H54 (cell line): ENCODE measurements around the gene MAPK8IP2.
"Not testable (repeated sequence)": the region's sequence is repeated elsewhere in the genome, so short reads cannot be mapped to it uniquely, and the experiment has no call there.

Experiments used
- DNase-seq: peaks from one replicate; pipeline ENCODE4 v3.0.0; 2011; ENCODE audit warnings: low spot score, mixed read lengths; ENCODE audit not compliant: insufficient read length
- FAIRE-seq: peaks from 3 replicates; lab custom pipeline; 2011; peaks lifted over from hg19 to GRCh38; lab: Jason Lieb, UNC
- POLR2A ChIP-seq: IDR thresholded peaks from 2 replicates; pipeline ENCODE4 v1.6.1; 2011; ENCODE audit warnings: low read depth, mild to moderate bottlenecking, low read length

Gene MAPK8IP2

GRCh38 chr22:50597097-50597496, 3.5 kb upstream of the MAPK8IP2 start:
- no peak for TF ChIP-seq POLR2A
- FAIRE-seq (no peak), DNase-seq (no peak)

- FAIRE-seq (no peak), DNase-seq (peak; percentile 65)
- no peak for TF ChIP-seq POLR2A
Observed at GRCh38 chr22:50599816-50600455, 657 bp upstream of the MAPK8IP2 start.

- TF ChIP-seq POLR2A, result no peak
- no peak for FAIRE-seq
- no peak for DNase-seq
Observed at GRCh38 chr22:50600967-50601668, 525 bp downstream of the MAPK8IP2 start.

- no peak for DNase-seq
- TF ChIP-seq POLR2A, result no peak
Observed at GRCh38 chr22:50601669-50602337, 1.2 kb downstream of the MAPK8IP2 start.

GRCh38 chr22:50602338-50602700, 1.7 kb downstream of the MAPK8IP2 start:
- FAIRE-seq (no peak), DNase-seq (no peak)
- no peak for TF ChIP-seq POLR2A

More at GRCh38 chr22:50601669-50602337, 1.2 kb downstream of the MAPK8IP2 start:
- FAIRE-seq, result no peak

GRCh38 chr22:50603511-50604255, 3.1 kb downstream of the MAPK8IP2 start:
- DNase-seq (no peak), FAIRE-seq (no peak)
- no peak for TF ChIP-seq POLR2A

- FAIRE-seq (no peak), DNase-seq (no peak)
- TF ChIP-seq POLR2A, result no peak
Observed at GRCh38 chr22:50604256-50605001, 3.8 kb downstream of the MAPK8IP2 start.

GRCh38 chr22:50605002-50605612, 4.5 kb downstream of the MAPK8IP2 start:
- FAIRE-seq, result no peak
- no peak for TF ChIP-seq POLR2A

GRCh38 chr22:50605613-50606074, 5.1 kb downstream of the MAPK8IP2 start:
- TF ChIP-seq POLR2A, result no peak
- FAIRE-seq (no peak), DNase-seq (no peak)

More at GRCh38 chr22:50605002-50605612, 4.5 kb downstream of the MAPK8IP2 start:
- no peak for DNase-seq

- TF ChIP-seq POLR2A, result no peak
- no peak for FAIRE-seq
Observed at GRCh38 chr22:50606165-50606945, 5.8 kb downstream of the MAPK8IP2 start.

GRCh38 chr22:50606946-50607658, 6.5 kb downstream of the MAPK8IP2 start:
- no peak for TF ChIP-seq POLR2A
- FAIRE-seq (no peak), DNase-seq (no peak)

More at GRCh38 chr22:50606165-50606945, 5.8 kb downstream of the MAPK8IP2 start:
- no peak for DNase-seq

- no peak for DNase-seq
- TF ChIP-seq POLR2A, result no peak
- FAIRE-seq, result no peak
Observed at GRCh38 chr22:50607659-50608020, 7.0 kb downstream of the MAPK8IP2 start.

- FAIRE-seq, result not testable (repeated sequence)
Observed at GRCh38 chr22:50608058-50608840, 7.7 kb downstream of the MAPK8IP2 start.

More at GRCh38 chr22:50608058-50608840, 7.7 kb downstream of the MAPK8IP2 start:
- DNase-seq, result not testable (repeated sequence)
